ENCODE measurements around the gene SPDEF. TPM values are rescaled to one million over a fixed set of nuclear protein-coding genes. Genes with fewer than 3 reads are reported as not detected.

SPDEF gene
- polyA plus RNA-seq, 3 donors: 0.05 TPM; not detected in 2

DNA sequence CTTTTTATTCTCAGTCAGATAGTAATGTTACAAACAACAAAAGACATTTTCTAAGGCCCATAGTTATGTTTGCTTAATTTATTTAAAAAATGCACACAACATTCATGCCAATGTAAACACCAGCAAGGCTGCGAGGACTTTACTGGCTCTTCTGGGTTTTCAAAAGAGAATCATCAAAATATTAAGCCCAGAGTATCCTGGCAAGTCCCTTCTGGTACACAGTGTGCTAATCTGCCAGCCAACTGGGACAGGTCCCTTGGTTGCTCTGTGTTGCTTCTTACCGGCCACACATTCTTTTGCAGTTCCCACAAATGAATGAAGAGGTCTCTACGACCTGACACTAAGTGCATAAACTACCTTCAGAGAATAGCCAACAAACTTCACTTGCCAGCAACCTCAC, 42.6 kb upstream of the SPDEF start:
- H3K79me2 ChIP-seq (ENCODE audit: insufficient read depth, low read length): peaks cover 28% of the 10 kb centered on the region
- 90% methylated on average over 2 of the region's 3 CpGs for WGBS (ENCODE audit: insufficient coverage)
- peaks cover 42 to 48% of the 10 kb centered on the region in 2 donors for H3K36me3 Mint-ChIP-seq
- H3K27ac ChIP-seq (ENCODE audit: low read depth in 1 of 2, low read length in 2 of 2): peak overlapping the region in 1 of 2 donors; percentile 6
- H3K27me3 Mint-ChIP-seq (ENCODE audit: low read depth in 3 of 3): no peaks in the 10 kb centered on the region
- DNase-seq: no peak
- no peak overlapping the region for H3K4me3 ChIP-seq (replicated peaks in 1 of 3; ENCODE audit: low read depth in 2 of 3, low read length in 3 of 3)
- H3K4me3 Mint-ChIP-seq: no peak overlapping the region
- H3K4me2 ChIP-seq (replicated peaks; ENCODE audit: extremely low read depth, low read length, poor library complexity, severe bottlenecking): no peak overlapping the region
- peaks cover 93% of the 10 kb centered on the region for H4K20me1 ChIP-seq (ENCODE audit: insufficient read depth, low read length)
- no peaks in the 10 kb centered on the region for H3K27me3 ChIP-seq (ENCODE audit: control insufficient read depth in 2 of 2, insufficient read depth in 2 of 2, low read length in 2 of 2)
- intact Hi-C loops (cut with micrococcal nuclease): no loop called here
- H3K4me1 ChIP-seq (ENCODE audit: control insufficient read depth in 1 of 2, insufficient read depth in 2 of 2, low read length in 2 of 2): no peaks in the 10 kb centered on the region
- no peak overlapping the region for H3K9ac ChIP-seq (ENCODE audit: insufficient read depth, low read length, poor library complexity, severe bottlenecking)
- H3K9me3 Mint-ChIP-seq: peaks cover 0 to 2% (median 0%) of the 10 kb centered on the region in 7 donors
- no peak for TF ChIP-seq CTCF (IDR thresholded peaks at IDR 0.05)
- no peak overlapping the region for H3K27ac Mint-ChIP-seq
- H3K9me3 ChIP-seq (replicated peaks in 1 of 2; ENCODE audit: control insufficient read depth in 1 of 2, insufficient read depth in 1 of 2, low read length in 2 of 2): no peaks in the 10 kb centered on the region
- no peak overlapping the region for H2AFZ ChIP-seq (ENCODE audit: insufficient read depth, low read depth, low read length, poor library complexity, severe bottlenecking)
- H3K4me1 Mint-ChIP-seq: peaks cover 10% of the 10 kb centered on the region
- H3K36me3 ChIP-seq (replicated peaks in 1 of 2; ENCODE audit: control insufficient read depth in 1 of 2, insufficient read depth in 2 of 2, low read length in 2 of 2): peaks cover 16 to 87% of the 10 kb centered on the region in 2 donors

GRCh38 chr6:34597605-34598353, 41.6 kb upstream of the SPDEF start:
- Histone ChIP-seq H3K4me1 (ENCODE audit: control insufficient read depth in 1 of 2, insufficient read depth in 2 of 2, low read length in 2 of 2) (no peaks in the 10 kb centered on the region), H2AFZ (ENCODE audit: insufficient read depth, low read depth, low read length, poor library complexity, severe bottlenecking) (no peak overlapping the region), H3K36me3 (replicated peaks in 1 of 2; ENCODE audit: control insufficient read depth in 1 of 2, insufficient read depth in 2 of 2, low read length in 2 of 2) (peaks cover 9 to 85% of the 10 kb centered on the region in 2 donors), H3K27ac (ENCODE audit: low read depth in 1 of 2, low read length in 2 of 2) (no peak overlapping the region), H3K9ac (ENCODE audit: insufficient read depth, low read length, poor library complexity, severe bottlenecking) (no peak overlapping the region), H3K9me3 (replicated peaks in 1 of 2; ENCODE audit: control insufficient read depth in 1 of 2, insufficient read depth in 1 of 2, low read length in 2 of 2) (no peaks in the 10 kb centered on the region), H3K4me2 (replicated peaks; ENCODE audit: extremely low read depth, low read length, poor library complexity, severe bottlenecking) (no peak overlapping the region), H3K79me2 (ENCODE audit: insufficient read depth, low read length) (peaks cover 30% of the 10 kb centered on the region), H3K4me3 (replicated peaks in 1 of 3; ENCODE audit: low read depth in 2 of 3, low read length in 3 of 3) (no peak overlapping the region), H3K27me3 (ENCODE audit: control insufficient read depth in 2 of 2, insufficient read depth in 2 of 2, low read length in 2 of 2) (no peaks in the 10 kb centered on the region), H4K20me1 (ENCODE audit: insufficient read depth, low read length) (peaks cover 98% of the 10 kb centered on the region)
- Mint-ChIP-seq H3K9me3 (peaks cover 0 to 2% (median 0%) of the 10 kb centered on the region in 7 donors), H3K4me3 (no peak overlapping the region), H3K36me3 (peaks cover 42 to 50% of the 10 kb centered on the region in 2 donors), H3K27ac (no peak overlapping the region), H3K4me1 (peaks cover 10% of the 10 kb centered on the region), H3K27me3 (ENCODE audit: low read depth in 3 of 3) (no peaks in the 10 kb centered on the region)
- DNase-seq: no peak
- WGBS (ENCODE audit: insufficient coverage): 93% methylated on average over 1 of the region's 3 CpGs
- intact Hi-C loops (cut with micrococcal nuclease): no loop called here
- no peak for TF ChIP-seq CTCF (IDR thresholded peaks at IDR 0.05)

Data from CD14-positive monocyte (primary cell).